ENCODE results near the gene PECR. TPM values are rescaled to one million over a fixed set of nuclear protein-coding genes. Genes with fewer than 3 reads are reported as not detected.

The PECR gene
- polyA plus RNA-seq, 1 experiment = 5.6 TPM

GRCh38 chr2:216064665-216065064 is 16.9 kb downstream of the PECR start:
- TF ChIP-seq, protein P1, sequence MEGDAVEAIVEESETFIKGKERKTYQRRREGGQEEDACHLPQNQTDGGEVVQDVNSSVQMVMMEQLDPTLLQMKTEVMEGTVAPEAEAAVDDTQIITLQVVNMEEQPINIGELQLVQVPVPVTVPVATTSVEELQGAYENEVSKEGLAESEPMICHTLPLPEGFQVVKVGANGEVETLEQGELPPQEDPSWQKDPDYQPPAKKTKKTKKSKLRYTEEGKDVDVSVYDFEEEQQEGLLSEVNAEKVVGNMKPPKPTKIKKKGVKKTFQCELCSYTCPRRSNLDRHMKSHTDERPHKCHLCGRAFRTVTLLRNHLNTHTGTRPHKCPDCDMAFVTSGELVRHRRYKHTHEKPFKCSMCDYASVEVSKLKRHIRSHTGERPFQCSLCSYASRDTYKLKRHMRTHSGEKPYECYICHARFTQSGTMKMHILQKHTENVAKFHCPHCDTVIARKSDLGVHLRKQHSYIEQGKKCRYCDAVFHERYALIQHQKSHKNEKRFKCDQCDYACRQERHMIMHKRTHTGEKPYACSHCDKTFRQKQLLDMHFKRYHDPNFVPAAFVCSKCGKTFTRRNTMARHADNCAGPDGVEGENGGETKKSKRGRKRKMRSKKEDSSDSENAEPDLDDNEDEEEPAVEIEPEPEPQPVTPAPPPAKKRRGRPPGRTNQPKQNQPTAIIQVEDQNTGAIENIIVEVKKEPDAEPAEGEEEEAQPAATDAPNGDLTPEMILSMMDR (IDR thresholded peaks at IDR 0.05; ENCODE audit: insufficient read depth, low read depth, low read length) = no peak
- no peak for DNase-seq (ENCODE audit: low read depth)
- ChIA-PET POLR2A (no interaction called here), CTCF (interaction anchor here (0.8 kb wide), 2 partner anchors 17 to 53 kb away, joined by 3 read pairs; no protein-coding TSS in a partner anchor)
- no peak overlapping the region for H3K4me3 ChIP-seq (ENCODE audit: low read depth, low read length)
- no peaks in the 10 kb centered on the region for H3K36me3 ChIP-seq (ENCODE audit: control insufficient read depth, insufficient read depth, low read length)
- no peaks in the 10 kb centered on the region for H3K27me3 ChIP-seq (ENCODE audit: control insufficient read depth, insufficient read depth, low read length)

DNA sequence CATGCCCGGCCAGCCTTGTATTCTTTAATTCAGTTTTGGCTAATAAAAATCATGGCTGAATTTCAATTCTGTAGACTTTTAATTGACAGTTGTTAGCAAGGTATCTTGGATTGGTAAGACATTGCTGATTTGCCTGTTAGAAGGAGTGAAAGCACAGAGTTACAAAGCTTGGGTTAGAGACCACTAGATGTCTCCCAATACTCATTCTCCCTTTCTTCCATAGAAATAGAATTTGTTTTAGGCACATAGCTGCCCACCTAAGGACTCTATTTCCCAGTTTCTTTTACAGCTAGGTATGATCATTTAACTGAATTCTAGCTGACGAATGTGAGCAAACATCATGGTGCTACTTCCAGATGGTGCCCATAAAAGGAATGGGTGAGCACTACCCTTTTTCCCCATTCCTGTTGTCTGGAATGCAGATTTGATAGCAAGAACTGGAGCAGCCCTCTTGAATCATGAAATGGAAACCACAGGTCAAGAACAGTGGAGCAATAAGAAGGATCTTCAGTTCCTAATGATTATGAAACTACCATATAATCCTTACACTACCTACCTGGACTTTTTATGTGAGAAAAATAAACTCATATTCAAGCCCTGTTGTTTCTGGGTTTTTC is 17.5 kb downstream of the PECR start:
- Histone ChIP-seq H3K36me3 (ENCODE audit: control insufficient read depth, insufficient read depth, low read length) (no peaks in the 10 kb centered on the region), H3K27me3 (ENCODE audit: control insufficient read depth, insufficient read depth, low read length) (no peaks in the 10 kb centered on the region), H3K4me3 (ENCODE audit: low read depth, low read length) (no peak overlapping the region)
- DNase-seq (ENCODE audit: low read depth) = no peak
- TF ChIP-seq, protein P1 (IDR thresholded peaks at IDR 0.05; ENCODE audit: insufficient read depth, low read depth, low read length) = no peak
- ChIA-PET POLR2A (no interaction called here), CTCF (interaction anchor here (0.8 kb wide), 1 partner anchor 54 kb away, joined by 3 read pairs; no protein-coding TSS in a partner anchor)

GRCh38 chr2:216059233-216059834 is 22.3 kb downstream of the PECR start:
- no peaks in the 10 kb centered on the region for H3K27me3 ChIP-seq (ENCODE audit: control insufficient read depth, insufficient read depth, low read length)
- DNase-seq (ENCODE audit: low read depth) = no peak
- ChIA-PET CTCF (interaction anchor here (1.2 to 1.4 kb wide), 2 partner anchors 15 to 19 kb away, joined by 3 read pairs; no protein-coding TSS in a partner anchor), POLR2A (no interaction called here)
- TF ChIP-seq, protein P1 (IDR thresholded peaks at IDR 0.05; ENCODE audit: insufficient read depth, low read depth, low read length) = no peak
- H3K4me3 ChIP-seq (ENCODE audit: low read depth, low read length) = no peak overlapping the region
- H3K36me3 ChIP-seq (ENCODE audit: control insufficient read depth, insufficient read depth, low read length) = no peaks in the 10 kb centered on the region

DNA sequence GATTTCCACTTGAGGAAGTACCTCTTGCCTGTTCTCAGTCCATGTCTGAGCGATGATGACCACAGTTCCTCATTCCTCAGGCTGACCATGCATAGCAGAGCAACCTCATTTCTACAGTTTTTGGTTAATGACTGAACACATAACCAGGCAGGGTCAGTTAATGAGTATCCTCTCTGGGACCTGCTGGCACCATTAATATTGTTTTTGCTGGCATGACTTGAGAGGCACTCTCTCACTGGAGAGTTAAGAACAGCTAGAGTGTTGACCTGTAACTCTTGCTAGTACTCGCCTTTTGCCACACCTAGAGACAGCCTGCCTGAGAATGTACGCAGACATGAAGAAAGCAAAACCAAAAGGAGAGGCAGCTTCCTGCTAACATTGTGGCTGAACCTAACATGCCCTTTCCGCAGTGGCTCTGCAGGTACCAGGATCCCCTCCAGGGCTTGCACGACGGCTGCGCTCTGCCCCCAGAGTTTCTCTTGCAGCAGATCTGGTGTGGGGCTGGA is 23.9 kb downstream of the PECR start:
- no peaks in the 10 kb centered on the region for H3K36me3 ChIP-seq (ENCODE audit: control insufficient read depth, insufficient read depth, low read length)
- ChIA-PET CTCF (interaction anchor here (1.1 to 1.6 kb wide), 5 partner anchors 16 to 108 kb away, joined by 3 to 5 read pairs (median 4); no protein-coding TSS in a partner anchor), POLR2A (no interaction called here)
- H3K4me3 ChIP-seq (ENCODE audit: low read depth, low read length) = no peak overlapping the region
- TF ChIP-seq, protein P1 (IDR thresholded peaks at IDR 0.05; ENCODE audit: insufficient read depth, low read depth, low read length) = no peak
- DNase-seq (ENCODE audit: low read depth) = peak; percentile 51
- H3K27me3 ChIP-seq (ENCODE audit: control insufficient read depth, insufficient read depth, low read length) = no peaks in the 10 kb centered on the region

DNA sequence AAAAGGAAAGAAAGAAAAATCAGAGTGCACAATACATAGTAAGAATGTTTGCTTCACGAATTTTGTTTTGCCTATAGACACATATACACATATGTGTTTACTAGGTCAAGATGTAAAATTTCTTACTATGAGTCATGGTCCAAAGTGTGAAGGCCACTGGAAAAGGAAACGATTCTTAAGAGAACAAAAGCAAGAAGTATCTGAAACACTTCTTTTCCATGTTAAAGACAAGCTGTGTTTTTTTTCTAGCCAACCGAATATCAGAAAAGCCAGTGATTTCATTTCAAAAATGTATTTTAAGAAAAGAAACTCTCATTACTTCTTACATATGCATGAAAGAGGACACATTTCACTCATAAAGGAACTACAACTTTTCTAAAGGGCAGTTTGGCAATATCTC is 24.9 kb downstream of the PECR start:
- no peak for DNase-seq (ENCODE audit: low read depth)
- ChIA-PET CTCF (interaction anchor here (1.6 kb wide), 1 partner anchor 23 kb away, joined by 4 read pairs; no protein-coding TSS in a partner anchor), POLR2A (no interaction called here)
- no peaks in the 10 kb centered on the region for H3K36me3 ChIP-seq (ENCODE audit: control insufficient read depth, insufficient read depth, low read length)
- H3K27me3 ChIP-seq (ENCODE audit: control insufficient read depth, insufficient read depth, low read length) = no peaks in the 10 kb centered on the region
- no peak overlapping the region for H3K4me3 ChIP-seq (ENCODE audit: low read depth, low read length)
- TF ChIP-seq, protein P1 (IDR thresholded peaks at IDR 0.05; ENCODE audit: insufficient read depth, low read depth, low read length) = no peak

All from BJ (cell line).